Measurements from ENCODE around the gene PDE11A.
"Not testable (repeated sequence)": the region's sequence is repeated elsewhere in the genome, so short reads cannot be mapped to it uniquely, and the experiment has no call there.

The PDE11A gene

GRCh38 chr2:178057179-178057680 is 15.3 kb downstream of the PDE11A start (continued):
- no peak for TF ChIP-seq PATZ1 (CRISPR knock-in tag; IDR thresholded peaks at IDR 0.05; ENCODE audit: borderline replicate concordance)
- no peak for TF ChIP-seq ZC3H10 (CRISPR knock-in tag; IDR thresholded peaks at IDR 0.05)
- no peak for TF ChIP-seq ZNF70 (CRISPR knock-in tag; IDR thresholded peaks at IDR 0.05)
- no peak for TF ChIP-seq GLIS3 (CRISPR knock-in tag; IDR thresholded peaks at IDR 0.05)

GRCh38 chr2:178056345-178056744 is 16.2 kb downstream of the PDE11A start:
- TF ChIP-seq TOX (CRISPR knock-in tag; IDR thresholded peaks at IDR 0.05; ENCODE audit: borderline replicate concordance) (no peak), RARB (CRISPR knock-in tag; IDR thresholded peaks at IDR 0.05) (no peak), ESRRG (CRISPR knock-in tag; IDR thresholded peaks at IDR 0.05) (no peak), GLIS3 (CRISPR knock-in tag; IDR thresholded peaks at IDR 0.05) (no peak)
- ATAC-seq: no peak

GRCh38 chr2:178051257-178051656 is 21.3 kb downstream of the PDE11A start:
- ATAC-seq: not testable (repeated sequence)

GRCh38 chr2:178047391-178047790 is 25.2 kb downstream of the PDE11A start:
- TF ChIP-seq ZFP30 (CRISPR knock-in tag; IDR thresholded peaks at IDR 0.05): no peak
- no peak for TF ChIP-seq ZNF565 (CRISPR knock-in tag; conservative IDR thresholded peaks at IDR 0.05; ENCODE audit: low read depth)
- no peak for TF ChIP-seq CREB5 (CRISPR knock-in tag; IDR thresholded peaks at IDR 0.05; ENCODE audit: low read depth)
- no peak for TF ChIP-seq SNAI2 (CRISPR knock-in tag; IDR thresholded peaks at IDR 0.05)
- TF ChIP-seq GLIS3 (CRISPR knock-in tag; IDR thresholded peaks at IDR 0.05): no peak
- no peak for TF ChIP-seq ZC3H10 (CRISPR knock-in tag; IDR thresholded peaks at IDR 0.05)
- no peak for ATAC-seq

GRCh38 chr2:178044836-178045235 is 27.7 kb downstream of the PDE11A start:
- TF ChIP-seq GLIS3 (CRISPR knock-in tag; IDR thresholded peaks at IDR 0.05): no peak
- no peak for TF ChIP-seq POU6F1 (CRISPR knock-in tag; IDR thresholded peaks at IDR 0.05; ENCODE audit: borderline replicate concordance, low read depth)
- TF ChIP-seq PATZ1 (CRISPR knock-in tag; IDR thresholded peaks at IDR 0.05; ENCODE audit: borderline replicate concordance): no peak
- no peak for TF ChIP-seq TCF4 (CRISPR knock-in tag; IDR thresholded peaks at IDR 0.05; ENCODE audit: borderline replicate concordance)
- no peak for TF ChIP-seq ESRRG (CRISPR knock-in tag; IDR thresholded peaks at IDR 0.05)
- no peak for TF ChIP-seq CREB5 (CRISPR knock-in tag; IDR thresholded peaks at IDR 0.05; ENCODE audit: low read depth)
- TF ChIP-seq CSDC2 (CRISPR knock-in tag; IDR thresholded peaks at IDR 0.05): no peak
- no peak for TF ChIP-seq SNAI2 (CRISPR knock-in tag; IDR thresholded peaks at IDR 0.05)
- no peak for TF ChIP-seq ZNF565 (CRISPR knock-in tag; conservative IDR thresholded peaks at IDR 0.05; ENCODE audit: low read depth)
- no peak for TF ChIP-seq TOX (CRISPR knock-in tag; IDR thresholded peaks at IDR 0.05; ENCODE audit: borderline replicate concordance)
- TF ChIP-seq OSR1 (CRISPR knock-in tag; IDR thresholded peaks at IDR 0.05): no peak
- TF ChIP-seq ZFP30 (CRISPR knock-in tag; IDR thresholded peaks at IDR 0.05): no peak
- TF ChIP-seq ZNF8 (CRISPR knock-in tag; IDR thresholded peaks at IDR 0.05): no peak
- no peak for TF ChIP-seq BACH2 (CRISPR knock-in tag; IDR thresholded peaks at IDR 0.05; ENCODE audit: borderline replicate concordance)
- no peak for TF ChIP-seq PPARA (CRISPR knock-in tag; IDR thresholded peaks at IDR 0.05; ENCODE audit: borderline replicate concordance)
- no peak for TF ChIP-seq ARNTL (CRISPR knock-in tag; IDR thresholded peaks at IDR 0.05; ENCODE audit: borderline replicate concordance, low read depth)
- TF ChIP-seq RARB (CRISPR knock-in tag; IDR thresholded peaks at IDR 0.05): no peak
- no peak for ATAC-seq
